Gastrocnemius medialis (tissue), 4 donors: Measurements from ENCODE around the gene MROH2B. TPM values are rescaled to one million over a fixed set of nuclear protein-coding genes. Genes with fewer than 3 reads are reported as not detected.

Experiments
- ATAC-seq, 2 donors: fragments of 150-250 bp; one replicate each; pipeline ENCODE4 v1.9.1; 2016
- DNase-seq, 2 donors: peaks; one replicate each; pipeline ENCODE4 v3.0.0-alpha.2; 2019
- H3K27ac ChIP-seq, 4 donors: fragments of 200-600 bp; sonication (generic); 1 replicate in 1 of 4; 2 replicates in 3 of 4; pipeline ENCODE4 v1.5.1; 2016 to 2018; ENCODE audit warnings: mild to moderate bottlenecking in 2 of 4, moderate library complexity in 1 of 4
- H3K27me3 ChIP-seq, 3 donors: fragments of 200-600 bp; sonication (generic) in 2 of 3; 1 replicate in 1 of 3; 2 replicates in 2 of 3; pipeline versions ENCODE4 v1.5.1 to v1.6.0; 2016 to 2019; ENCODE audit warnings: mild to moderate bottlenecking in 1 of 3, moderate library complexity in 1 of 3
- H3K36me3 ChIP-seq, 2 donors: fragments of 200-600 bp; sonication (generic) in 1 of 2; one replicate each; pipeline ENCODE4 v1.5.1; 2017 to 2018
- H3K4me1 ChIP-seq, 2 donors: fragments of 200-600 bp; sonication (generic) in 1 of 2; one replicate each; pipeline ENCODE4 v1.5.1; 2016 to 2017; ENCODE audit warnings: mild to moderate bottlenecking in 2 of 2
- H3K4me3 ChIP-seq, 4 donors: fragments of 200-600 bp; sonication (generic) in 3 of 4; 1 replicate in 1 of 4; 2 replicates in 3 of 4; pipeline ENCODE4 v1.5.1; 2016 to 2019; ENCODE audit warnings: mild to moderate bottlenecking in 2 of 4
- H3K9me3 ChIP-seq, 3 donors: fragments of 200-600 bp; sonication (generic) in 2 of 3; 1 replicate in 1 of 3; 2 replicates in 2 of 3; pipeline ENCODE4 v1.5.1; 2016 to 2019
- CTCF ChIP-seq, 5 experiments: fragments of 450-650 bp in 3 of 5; fragments of 200-600 bp in 2 of 5; sonication (generic) in 2 of 5; IDR thresholded peaks in 4 of 5; conservative IDR thresholded peaks in 1 of 5; 1 replicate in 4 of 5; 2 replicates in 1 of 5; pipeline ENCODE4 v1.5.1; 2016 to 2019; ENCODE audit warnings: antibody characterized with exemption in 5 of 5, mild to moderate bottlenecking in 3 of 5, moderate library complexity in 3 of 5
- POLR2A ChIP-seq, 2 donors: fragments of 450-650 bp; IDR thresholded peaks; one replicate each; pipeline ENCODE4 v1.6.1; 2017; ENCODE audit warnings: antibody characterized with exemption in 2 of 2, mild to moderate bottlenecking in 2 of 2, moderate library complexity in 2 of 2
- in situ Hi-C, 4 donors: fragments of 200-750 bp; cut with MboI; loops; one replicate each; pipeline versions ENCODE4 v1.15.0 to v1.8.0; 2017; ENCODE audit warnings: low sequenced_read_pairs in 4 of 4
- intact Hi-C: fragments of 100-400 bp; cut with DNase I; formaldehyde crosslinking; loops from one replicate; pipeline ENCODE4 v1.15.1; 2023; ENCODE audit warnings: low total_unique reads
- total RNA-seq, 4 donors: library from RNA; depleted of rRNA; stranded (reverse); fragments of >200 nt; gene quantifications; one replicate each; pipeline versions ENCODE4 v1.1.0 to v1.2.3, GENCODE V29; 2016

Gene MROH2B
- not detected for total RNA-seq

GRCh38 chr5:41071242-41071641 lies at the start of gene MROH2B:
Gene MROH2B (minus strand): TSS chr5:41071342. CDS start chr5:41070852, 490 bp downstream.
- Histone ChIP-seq H3K27ac (no peak within 1 kb of the TSS), H3K27me3 (no peaks in the 10 kb centered on the region), H3K4me1 (no peaks in the 10 kb centered on the region), H3K4me3 (no peak within 1 kb of the TSS), H3K9me3 (no peaks in the 10 kb centered on the region), H3K36me3 (no peaks in the 10 kb centered on the region)
- in situ Hi-C loops (no loop called here), intact Hi-C loops (no loop called here)
- TF ChIP-seq CTCF (IDR thresholded peaks at IDR 0.05 in 4 of 5, conservative IDR thresholded peaks at IDR 0.05 in 1 of 5) (no peak), POLR2A (IDR thresholded peaks at IDR 0.05) (no peak)
- ATAC-seq (no peak), DNase-seq (no peak)

- H3K9me3 ChIP-seq, result no peaks in the 10 kb centered on the region
- no peak overlapping the region for H3K4me3 ChIP-seq
- in situ Hi-C loops, result no loop called here
- ATAC-seq (no peak), DNase-seq (no peak)
- no peaks in the 10 kb centered on the region for H3K36me3 ChIP-seq
- no peak overlapping the region for H3K27ac ChIP-seq
- no peak for TF ChIP-seq POLR2A (IDR thresholded peaks at IDR 0.05)
- TF ChIP-seq CTCF (IDR thresholded peaks at IDR 0.05 in 4 of 5, conservative IDR thresholded peaks at IDR 0.05 in 1 of 5), result no peak
- intact Hi-C loops, result no loop called here
- H3K4me1 ChIP-seq, result no peaks in the 10 kb centered on the region
- no peaks in the 10 kb centered on the region for H3K27me3 ChIP-seq
These were observed 49.5 kb upstream of the MROH2B start for GRCh38 chr5:41120600-41120999.

- Histone ChIP-seq H3K36me3 (no peaks in the 10 kb centered on the region), H3K27ac (no peak overlapping the region), H3K4me3 (no peak overlapping the region), H3K27me3 (no peaks in the 10 kb centered on the region), H3K9me3 (no peaks in the 10 kb centered on the region), H3K4me1 (no peaks in the 10 kb centered on the region)
- DNase-seq (no peak), ATAC-seq (no peak)
- no peak for TF ChIP-seq POLR2A (IDR thresholded peaks at IDR 0.05)
- TF ChIP-seq CTCF (IDR thresholded peaks at IDR 0.05 in 4 of 5, conservative IDR thresholded peaks at IDR 0.05 in 1 of 5), result no peak
- in situ Hi-C loops, result no loop called here
- intact Hi-C loops, result no loop called here
These were observed 47.0 kb upstream of the MROH2B start for GRCh38 chr5:41118177-41118576.

GRCh38 chr5:41115281-41115680 lies 44.1 kb upstream of the MROH2B start:
- TF ChIP-seq POLR2A (IDR thresholded peaks at IDR 0.05), result no peak
- TF ChIP-seq CTCF (IDR thresholded peaks at IDR 0.05 in 4 of 5, conservative IDR thresholded peaks at IDR 0.05 in 1 of 5), result no peak
- no peaks in the 10 kb centered on the region for H3K36me3 ChIP-seq
- ATAC-seq, result no peak
- H3K27ac ChIP-seq, result no peak overlapping the region
- no peak overlapping the region for H3K4me3 ChIP-seq
- no peaks in the 10 kb centered on the region for H3K9me3 ChIP-seq
- DNase-seq, result no peak
- in situ Hi-C loops (no loop called here), intact Hi-C loops (no loop called here)
- H3K4me1 ChIP-seq, result no peaks in the 10 kb centered on the region
- H3K27me3 ChIP-seq, result no peaks in the 10 kb centered on the region
